ENCODE measurements around the gene CD44.

DNA sequence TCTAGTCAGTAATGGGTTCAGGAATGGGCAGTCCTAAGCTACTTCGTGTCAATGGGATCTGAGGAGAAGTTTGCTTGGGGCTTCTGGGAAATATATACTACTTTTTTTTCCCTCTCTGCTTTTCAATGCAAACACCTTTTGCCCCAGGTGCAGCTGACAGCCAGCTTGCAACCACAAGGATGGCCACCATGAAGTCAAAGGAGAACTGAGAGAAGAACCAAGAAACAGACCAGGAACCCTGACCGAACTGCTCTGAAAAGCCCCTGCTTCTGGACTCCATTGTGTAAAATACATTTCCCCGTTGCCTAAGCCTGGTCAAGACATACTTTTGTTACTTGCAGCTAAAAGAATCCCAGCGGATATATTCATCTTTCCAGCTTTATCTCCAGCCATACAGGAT, 20.1 kb upstream of the CD44 start:
- TF ChIP-seq, protein P1, sequence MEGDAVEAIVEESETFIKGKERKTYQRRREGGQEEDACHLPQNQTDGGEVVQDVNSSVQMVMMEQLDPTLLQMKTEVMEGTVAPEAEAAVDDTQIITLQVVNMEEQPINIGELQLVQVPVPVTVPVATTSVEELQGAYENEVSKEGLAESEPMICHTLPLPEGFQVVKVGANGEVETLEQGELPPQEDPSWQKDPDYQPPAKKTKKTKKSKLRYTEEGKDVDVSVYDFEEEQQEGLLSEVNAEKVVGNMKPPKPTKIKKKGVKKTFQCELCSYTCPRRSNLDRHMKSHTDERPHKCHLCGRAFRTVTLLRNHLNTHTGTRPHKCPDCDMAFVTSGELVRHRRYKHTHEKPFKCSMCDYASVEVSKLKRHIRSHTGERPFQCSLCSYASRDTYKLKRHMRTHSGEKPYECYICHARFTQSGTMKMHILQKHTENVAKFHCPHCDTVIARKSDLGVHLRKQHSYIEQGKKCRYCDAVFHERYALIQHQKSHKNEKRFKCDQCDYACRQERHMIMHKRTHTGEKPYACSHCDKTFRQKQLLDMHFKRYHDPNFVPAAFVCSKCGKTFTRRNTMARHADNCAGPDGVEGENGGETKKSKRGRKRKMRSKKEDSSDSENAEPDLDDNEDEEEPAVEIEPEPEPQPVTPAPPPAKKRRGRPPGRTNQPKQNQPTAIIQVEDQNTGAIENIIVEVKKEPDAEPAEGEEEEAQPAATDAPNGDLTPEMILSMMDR (conservative IDR thresholded peaks at IDR 0.05 in 1 of 2, IDR thresholded peaks at IDR 0.05 in 1 of 2; ENCODE audit: extremely low read depth in 1 of 2, insufficient read depth in 1 of 2, low read depth in 1 of 2, low read length in 2 of 2), result no peak
- no peak for TF ChIP-seq EZH2 (IDR thresholded peaks at IDR 0.05; ENCODE audit: borderline replicate concordance, low read length)
